D341Med (cell line): ENCODE measurements around the gene DDX10.
"Not testable (repeated sequence)": the region's sequence is repeated elsewhere in the genome, so short reads cannot be mapped to it uniquely, and the experiment has no call there.

Experiments
- DNase-seq: peaks from one replicate; pipeline ENCODE4 v3.0.0; 2012; ENCODE audit warnings: low spot score

DDX10 gene

DNA sequence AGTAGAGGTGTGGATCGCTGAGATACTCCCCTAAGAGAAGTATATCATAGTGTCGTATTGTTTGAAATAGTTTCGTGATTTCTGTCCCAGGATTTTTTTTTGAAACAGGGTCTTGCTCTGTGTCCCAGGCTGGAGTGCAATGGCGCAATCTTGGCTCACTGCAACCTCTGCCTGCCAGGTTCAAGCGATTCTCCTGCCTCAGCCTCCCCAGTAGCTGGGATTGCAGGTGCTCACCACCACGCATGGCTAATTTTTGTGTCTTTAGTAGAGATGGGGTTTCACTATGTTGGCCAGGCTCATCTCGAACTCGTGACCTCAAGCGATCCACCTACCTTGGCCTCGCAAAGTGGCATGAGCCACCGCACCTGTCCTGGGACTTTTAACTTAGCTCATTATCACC is 159.1 kb downstream of the DDX10 start:
- not testable (repeated sequence) for DNase-seq

DNA sequence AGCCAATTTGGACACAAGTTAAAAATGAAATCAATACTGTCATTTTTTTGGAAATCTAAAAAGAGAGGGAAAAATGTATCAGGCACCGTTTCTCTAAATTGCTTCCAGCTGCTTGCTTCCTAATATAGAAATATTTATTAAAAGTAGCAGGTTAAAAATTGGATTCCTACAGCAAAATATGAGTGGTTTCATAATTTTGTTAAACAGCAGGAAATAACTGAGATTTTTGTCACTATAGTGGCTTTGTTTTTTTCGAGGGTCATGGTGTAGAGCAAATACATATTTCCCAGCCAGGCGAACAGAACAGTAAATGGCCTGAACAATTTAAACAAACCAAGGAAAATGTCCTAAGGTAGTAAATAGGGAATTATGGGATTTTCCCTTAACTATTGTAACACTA is 159.7 kb downstream of the DDX10 start:
- no peak for DNase-seq

DNA sequence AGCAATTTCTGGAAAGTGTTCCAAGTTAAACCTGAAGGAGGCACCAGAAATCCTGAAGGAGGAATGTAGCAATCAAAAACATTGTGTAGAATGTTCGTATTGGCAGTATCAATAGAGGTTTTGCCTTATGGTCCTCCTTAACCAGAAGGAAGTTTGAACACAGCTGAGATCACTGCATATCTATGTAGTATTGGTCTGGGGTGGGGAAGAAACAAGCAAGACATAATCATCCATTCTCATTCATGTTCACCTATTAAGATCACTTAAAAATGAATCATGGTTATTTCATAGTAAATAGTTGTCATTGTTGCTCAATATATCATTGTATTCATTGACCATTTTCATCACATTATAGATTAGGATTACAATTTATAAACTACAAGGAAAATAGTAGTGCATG is 160.5 kb downstream of the DDX10 start:
- no peak for DNase-seq

DNA sequence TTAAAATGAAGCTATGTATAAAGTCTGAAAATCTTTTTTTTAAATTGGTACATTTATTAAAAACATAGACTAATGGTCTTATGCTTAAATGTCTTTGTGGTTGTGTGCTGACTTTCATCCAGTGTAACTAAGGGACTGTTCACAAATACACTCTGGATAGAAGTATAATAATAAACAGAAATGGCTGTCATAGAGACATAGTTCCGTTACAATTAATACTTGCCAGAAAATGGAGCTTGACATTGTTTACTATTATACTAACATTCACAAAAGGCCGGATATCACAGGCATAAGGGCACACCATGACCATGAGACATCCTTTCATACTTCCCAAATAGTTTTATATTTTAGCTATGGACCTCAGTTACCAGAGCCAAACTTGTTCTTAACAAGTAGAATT is 161.3 kb downstream of the DDX10 start:
- no peak for DNase-seq

DNA sequence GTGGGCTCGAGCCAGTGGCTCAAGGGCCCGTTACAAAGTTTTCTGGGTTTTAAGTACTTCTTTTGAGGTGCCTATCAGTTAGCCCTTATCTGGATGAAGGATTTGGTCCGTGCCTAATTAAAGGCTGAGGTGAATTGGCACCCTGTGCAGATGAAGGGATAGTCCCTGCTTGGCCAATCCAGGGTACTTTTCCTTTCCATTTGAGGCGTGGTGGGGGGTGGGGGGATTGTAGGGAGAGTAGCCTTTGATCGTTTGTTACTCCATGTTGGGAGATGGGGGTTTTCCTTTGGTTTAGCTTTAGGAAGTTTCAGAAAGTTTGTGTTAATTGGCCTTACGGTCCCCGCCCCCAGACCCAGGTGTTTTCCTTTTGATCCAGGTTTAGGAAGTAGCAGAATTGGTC is 170.8 kb downstream of the DDX10 start:
- no peak for DNase-seq

DNA sequence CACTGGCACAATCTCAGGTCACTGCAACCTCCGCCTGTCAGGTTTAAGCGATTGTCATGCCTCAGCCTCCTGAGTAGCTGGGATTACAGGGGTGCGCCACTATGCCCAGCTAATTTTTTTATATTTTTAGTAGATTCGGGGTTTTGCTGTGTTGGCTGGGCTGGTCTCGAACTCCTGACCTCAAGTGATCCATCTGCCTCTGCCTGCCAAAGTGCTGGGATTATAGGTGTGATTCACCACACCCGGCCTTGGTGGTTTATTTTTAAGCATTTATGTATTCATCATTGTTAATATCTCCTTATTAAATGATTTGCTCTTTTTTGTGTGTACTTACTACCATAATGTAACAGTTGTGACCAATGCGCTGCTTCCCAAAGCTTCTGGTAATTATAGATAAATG is 171.7 kb downstream of the DDX10 start:
- DNase-seq: no peak

DNA sequence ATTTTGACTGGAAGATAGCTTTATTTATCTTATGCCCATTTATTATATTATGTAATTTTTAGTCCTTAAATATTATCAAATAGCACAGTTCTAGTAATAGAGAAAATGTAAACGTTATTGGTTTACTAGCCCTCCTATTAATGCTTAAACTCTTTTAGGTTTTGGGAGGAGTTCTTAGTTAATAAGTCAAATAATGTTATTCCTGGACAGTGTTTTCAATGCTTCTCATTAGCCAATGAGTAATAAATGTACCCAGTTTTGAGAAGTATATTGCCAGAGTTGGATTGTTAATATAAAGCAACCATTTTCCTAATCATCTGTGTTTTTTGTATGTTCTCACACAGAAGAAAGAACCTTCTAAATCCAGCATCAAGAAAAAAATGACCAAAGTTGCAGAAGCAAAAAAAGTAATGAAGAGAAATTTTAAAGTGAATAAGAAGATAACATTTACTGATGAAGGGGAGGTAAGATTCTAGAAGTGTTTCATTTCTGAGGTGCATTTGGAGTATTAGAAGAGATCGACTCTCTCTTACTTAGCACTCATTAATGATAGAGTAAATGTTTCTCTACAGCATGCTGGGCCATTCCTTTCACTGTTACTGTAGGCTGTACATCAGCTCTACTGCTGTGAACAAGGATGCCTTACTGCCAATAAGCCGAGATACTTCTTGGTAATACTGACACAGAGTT is 173.4 kb downstream of the DDX10 start:
- no peak for DNase-seq

DNA sequence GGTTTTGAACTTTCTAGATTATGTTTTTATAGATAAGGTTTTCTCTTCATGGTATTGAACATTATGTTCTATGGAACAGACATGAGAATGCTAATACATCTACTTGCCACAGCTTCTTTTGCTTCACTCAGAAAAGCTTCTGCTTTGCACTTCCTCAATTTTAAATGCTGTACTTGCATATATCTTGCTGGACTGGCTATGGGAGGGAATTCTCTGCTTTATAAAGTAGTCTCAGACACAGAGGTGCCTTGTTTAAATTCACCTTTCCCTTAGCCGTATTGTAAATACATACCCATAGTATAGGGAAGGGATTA is 173.9 kb downstream of the DDX10 start:
- no peak for DNase-seq

DNA sequence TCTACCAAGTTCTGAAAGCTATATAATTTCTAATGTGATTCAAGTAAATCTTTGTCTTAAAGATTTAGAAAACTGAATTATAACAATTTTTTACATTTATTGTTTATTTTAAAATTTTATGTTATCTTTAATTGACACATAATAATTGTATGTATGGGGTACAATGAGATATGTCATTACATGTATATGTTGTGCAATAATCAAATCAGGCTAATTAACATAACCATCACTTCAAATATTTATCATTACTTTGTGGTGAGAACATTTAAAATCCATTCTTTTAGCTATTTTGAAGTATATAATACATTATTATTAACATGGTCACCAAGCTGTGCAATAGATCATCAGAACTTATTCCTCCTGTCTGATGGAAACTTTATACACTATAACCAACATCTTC is 181.1 kb downstream of the DDX10 start:
- DNase-seq: no peak

DNA sequence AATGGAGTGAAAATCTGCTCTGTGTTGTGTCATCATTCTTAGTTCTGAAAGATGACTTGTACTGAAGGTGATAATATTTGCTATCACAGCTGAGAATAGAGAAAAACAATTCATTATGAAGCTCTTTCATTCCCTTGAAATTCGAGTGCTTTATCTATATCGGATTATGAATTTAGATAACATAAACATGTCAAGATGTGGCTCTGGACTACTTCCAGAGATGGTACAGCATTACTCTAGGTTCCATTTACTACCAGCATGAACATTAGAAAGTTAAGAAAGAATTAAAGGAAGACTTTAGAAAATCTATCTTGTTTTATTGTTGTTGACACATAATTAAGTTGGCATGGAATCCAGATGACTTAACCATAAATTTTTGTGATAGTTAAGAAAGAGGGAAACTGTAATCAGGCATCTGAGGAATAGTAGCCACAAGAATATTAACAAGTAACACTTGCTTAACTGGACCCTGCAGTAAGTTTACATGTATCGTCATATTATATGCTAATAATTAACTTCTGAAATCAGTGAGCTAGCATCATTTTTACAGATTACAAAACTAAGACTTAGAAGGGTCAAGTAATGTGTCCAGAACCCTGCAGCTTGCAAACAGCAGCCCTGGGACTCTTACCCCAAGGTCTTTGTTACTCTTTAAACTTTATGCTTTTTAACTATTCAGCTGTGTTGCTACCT is 182.6 kb downstream of the DDX10 start:
- DNase-seq: no peak

DNA sequence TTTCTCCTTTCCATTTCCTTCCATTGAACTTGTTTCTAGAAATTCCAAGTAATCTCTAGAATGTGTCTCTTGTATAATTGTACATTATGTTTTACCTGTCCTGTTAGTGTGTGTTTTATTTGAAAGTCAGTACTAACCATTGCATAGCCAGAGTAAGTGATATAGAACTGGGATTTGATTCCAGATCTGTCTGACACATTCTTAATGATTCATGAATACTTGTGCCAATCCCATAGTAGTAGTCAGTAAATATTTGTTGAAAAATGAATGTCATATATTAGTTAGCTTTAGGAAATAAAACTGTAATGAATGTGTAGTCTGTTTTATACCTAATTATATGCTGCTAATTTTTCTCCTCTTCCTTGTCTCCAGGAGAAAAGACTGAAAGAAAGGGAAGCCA is 186.9 kb downstream of the DDX10 start:
- DNase-seq: no peak

DNA sequence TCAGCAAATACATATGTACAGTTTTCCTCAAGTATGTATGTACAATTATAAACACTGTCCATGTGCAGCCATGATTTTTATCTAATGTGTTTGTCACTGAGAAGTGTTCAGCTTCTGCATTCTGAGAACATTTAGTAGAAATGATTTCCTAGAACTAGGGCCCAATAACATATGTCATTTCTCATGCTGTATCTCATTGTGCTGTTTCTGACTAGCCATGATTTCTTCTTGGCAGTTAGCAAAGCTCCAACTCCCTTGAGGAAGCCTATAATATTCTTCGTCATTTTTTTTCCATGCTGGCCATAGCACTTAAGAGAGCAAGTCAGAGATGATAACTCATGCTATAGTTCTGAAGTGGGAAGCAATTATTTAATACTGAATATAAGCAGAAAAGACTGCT is 187.8 kb downstream of the DDX10 start:
- no peak for DNase-seq

DNA sequence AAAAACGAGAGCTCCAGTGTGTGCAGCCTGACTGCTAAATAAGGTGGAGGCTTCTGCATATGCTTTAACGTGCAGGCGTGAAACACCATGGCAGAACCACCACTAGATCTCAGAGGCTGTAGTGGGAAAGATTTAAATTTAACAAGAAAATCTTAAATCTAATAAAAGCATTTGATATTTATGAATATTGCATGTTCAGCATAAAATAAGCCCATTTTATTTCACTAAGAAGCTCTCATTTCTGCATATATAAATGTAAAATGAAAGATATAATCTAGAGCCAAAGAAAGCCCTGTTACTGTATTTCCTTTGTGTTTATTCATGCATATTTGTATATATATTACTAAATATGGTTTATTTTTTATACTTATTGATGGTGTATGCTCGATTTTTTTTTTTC is 188.3 kb downstream of the DDX10 start:
- no peak for DNase-seq

DNA sequence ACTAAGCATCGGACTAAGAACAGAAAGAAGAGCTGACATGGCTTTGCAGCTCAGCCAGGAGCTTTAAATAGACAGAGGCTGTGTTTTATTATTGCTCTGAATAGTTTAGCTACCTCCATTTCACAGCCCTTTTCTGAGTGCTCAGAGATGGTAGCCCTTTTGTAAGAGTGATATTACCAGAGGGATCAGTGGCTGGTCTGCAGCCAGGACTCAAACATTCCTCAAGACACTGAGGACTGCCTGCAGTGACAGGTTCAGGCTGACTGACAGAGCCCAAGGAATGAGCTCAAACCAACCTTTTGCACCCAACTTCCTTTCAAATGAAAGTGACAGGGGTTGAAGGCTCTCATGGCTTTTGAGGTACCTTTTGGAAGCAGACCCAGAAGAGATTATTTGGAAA is 189.0 kb downstream of the DDX10 start:
- no peak for DNase-seq

DNA sequence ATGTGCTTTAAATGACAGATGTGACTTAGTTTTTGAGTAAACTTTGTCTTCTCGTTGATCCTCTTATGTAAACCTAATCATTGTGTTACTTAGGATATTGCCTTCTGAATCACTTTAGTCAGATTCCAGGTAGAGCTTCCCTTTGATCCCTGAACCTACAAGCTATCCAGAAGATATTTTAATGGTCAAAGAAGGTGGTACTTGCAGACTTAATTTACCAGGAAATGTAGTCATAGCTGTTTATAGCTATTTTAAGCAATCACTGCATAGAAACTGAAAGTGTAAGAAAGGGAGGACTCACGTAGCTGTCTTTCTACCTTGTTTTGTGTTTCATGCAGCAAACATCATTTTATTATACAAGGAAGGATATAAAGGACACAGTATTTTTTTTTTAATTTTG is 189.5 kb downstream of the DDX10 start:
- no peak for DNase-seq

DNA sequence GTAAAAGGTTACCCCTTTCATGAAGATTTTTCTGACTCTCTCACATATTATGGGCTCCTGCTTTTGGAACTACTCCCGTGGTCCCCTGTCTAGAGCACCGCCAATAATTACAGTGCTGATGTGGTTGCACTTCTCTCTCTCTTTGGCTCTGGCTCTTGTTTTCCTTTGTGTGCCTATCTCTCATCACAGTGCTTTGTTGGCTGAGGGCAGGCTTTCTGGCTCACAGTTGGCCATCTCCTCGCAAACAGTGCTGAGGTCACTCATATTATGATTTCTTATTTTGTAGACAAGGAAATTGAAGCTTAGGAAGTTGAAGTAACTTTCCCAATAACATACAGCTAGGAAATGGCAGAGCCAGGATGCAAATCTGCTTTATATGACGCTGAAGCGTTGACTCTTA is 192.5 kb downstream of the DDX10 start:
- DNase-seq: no peak

DNA sequence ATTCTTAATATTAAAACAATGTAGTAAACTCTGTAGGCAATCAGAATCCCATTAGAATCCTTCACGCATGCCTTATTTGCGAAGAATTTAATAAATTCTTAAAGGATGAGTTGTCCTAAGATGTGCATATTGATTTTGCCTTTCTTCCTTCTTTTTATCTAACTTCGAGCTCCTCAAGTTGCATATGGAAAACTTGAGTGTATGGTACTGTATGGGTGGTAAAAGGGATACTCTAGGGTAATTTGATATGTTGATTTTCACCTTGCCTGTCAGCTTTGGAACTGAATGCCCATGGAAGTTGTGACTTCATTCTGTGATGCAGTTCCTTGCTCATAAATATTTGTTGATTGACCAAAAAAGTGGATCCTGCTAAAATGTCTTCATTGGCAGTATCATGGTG is 193.8 kb downstream of the DDX10 start:
- no peak for DNase-seq

DNA sequence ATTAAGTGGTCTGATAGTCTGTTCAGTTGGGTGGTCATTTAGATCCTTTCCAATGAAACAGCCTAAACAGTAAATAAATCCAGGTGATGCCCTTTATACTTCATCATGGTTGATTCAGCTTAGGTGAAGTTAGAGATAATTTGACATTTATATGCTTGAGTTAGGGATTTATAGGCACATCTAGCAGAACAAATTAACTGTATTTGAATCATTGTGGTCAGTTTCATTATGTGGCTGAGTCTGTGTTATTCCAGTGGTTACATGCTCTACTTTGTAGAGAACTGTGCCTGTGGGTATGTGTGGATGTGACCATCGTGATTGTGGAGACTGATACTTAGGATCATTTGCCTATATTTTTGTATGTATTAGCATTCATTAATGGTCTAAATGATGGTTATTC is 194.6 kb downstream of the DDX10 start:
- DNase-seq: no peak

DNA sequence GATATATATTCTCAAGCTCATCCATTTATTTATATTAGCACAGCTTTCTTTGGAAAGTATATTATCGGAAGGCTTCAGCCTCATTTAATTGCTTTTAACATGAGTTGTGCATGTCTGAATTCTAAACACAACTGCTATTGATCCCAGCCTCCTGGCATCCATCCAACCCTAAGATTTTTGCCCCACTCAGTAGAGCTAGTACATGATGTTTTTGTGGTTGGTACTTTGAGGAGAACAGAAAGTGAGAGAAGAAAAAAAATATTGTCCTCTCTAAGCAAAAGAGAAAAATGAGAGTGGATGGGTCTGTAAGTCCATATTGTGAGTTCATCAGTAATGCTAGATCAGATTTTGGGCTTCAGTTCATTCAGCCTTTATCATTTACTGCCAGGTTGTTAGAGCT is 198.7 kb downstream of the DDX10 start:
- DNase-seq: no peak

DNA sequence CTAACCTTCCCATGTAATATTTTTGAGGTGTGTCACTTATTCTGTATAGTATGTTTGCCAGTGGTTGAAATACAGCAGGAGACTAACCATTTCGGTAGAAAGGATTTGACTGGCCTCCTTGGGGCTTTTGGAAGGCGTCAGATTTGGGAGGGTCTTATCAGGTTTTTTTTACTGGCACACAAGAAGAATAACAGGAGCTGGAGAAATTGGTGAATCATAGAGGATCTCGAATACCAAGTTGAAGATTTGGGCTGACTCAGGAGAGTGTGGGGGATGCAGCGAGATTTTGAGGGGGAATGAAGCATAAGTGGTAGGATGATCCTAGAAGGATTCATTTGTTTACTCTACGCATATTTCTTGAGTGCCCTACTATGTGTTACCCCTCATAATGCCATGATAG is 200.5 kb downstream of the DDX10 start:
- no peak for DNase-seq

DNA sequence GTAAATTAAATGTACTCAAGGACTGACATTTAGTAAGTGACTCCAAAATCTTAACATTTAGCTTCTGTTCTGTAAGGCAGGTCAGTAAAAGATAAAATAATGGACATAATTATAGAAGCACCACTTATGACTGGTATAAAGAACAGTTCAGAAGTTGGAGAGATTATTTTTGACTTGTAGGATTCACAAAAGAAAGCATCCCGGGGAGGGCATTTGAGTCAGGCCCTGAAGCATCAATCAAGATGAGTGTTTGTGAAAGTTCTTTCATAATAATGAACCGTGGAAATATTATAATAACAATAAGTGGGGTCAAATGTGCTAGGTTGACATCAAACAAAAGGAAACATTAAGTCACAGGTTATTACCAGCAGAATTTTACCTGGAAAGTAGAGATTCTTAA is 201.9 kb downstream of the DDX10 start:
- no peak for DNase-seq

DNA sequence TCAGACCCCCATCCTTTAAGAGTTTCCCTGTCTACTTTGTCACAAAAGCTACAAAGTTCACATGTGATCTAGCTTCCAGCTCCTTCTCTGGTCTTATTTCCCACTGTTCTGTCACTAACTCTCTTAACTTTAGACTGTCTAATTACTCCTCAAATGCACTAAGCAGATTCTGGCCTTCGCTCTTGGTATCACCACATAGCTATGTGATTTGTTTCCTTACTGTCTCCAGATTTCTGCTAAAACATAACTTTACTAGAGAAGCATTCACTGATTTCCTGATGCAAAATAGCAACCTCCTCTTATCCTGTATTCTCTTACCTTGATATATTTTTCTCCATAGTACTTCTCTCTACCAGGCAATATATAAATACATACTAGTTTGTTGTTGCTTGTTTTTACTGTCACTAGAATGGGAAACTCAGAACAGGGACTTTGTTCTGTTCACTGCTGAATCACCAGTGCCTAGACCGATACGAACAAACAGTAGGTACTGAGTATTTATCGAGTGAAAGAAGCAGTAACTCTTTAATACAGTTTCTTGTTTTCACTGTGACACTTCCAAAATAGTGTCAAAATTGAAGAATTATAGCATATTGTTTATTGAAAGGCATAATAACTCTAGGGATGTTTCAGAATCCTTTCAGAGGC is 205.6 kb downstream of the DDX10 start:
- DNase-seq: no peak

DNA sequence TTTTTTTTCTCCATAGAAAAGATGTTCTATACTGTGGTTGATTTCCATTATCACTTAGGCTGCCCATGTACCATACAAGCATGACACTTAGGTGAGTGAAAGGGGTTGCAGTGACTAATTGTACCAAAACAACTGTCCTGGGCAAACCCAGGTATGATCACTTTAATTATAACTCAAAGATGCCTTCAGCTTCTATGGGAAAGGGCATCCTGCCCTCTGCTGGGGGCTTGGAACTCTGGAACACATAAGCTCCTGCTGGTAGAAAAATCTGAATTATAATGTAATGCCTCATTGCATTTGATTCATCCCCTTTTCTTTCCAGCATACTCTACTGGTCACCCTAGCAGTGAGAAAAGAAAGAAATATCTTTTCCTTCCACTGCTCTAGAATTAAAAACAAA is 206.3 kb downstream of the DDX10 start:
- DNase-seq: peak; percentile 50

DNA sequence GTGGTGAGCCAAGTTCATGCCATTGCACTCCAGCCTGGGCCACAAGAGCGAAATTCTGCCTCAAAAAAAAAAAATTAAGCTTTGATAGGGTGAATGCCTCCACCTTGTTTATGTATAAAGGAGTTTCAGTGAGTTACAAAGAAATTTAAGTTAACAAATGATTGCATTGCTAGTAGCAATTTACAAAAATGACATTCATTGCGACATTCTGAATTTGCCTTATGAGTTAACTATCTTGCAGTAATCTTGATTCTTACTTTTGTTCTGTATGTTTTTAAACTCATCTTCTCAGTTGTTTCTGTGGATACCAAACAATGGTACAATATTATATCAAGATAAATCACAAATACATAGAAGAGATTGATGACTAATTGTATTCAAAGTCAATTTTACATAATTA is 207.0 kb downstream of the DDX10 start:
- no peak for DNase-seq
